Osteocyte (in vitro differentiated cells): ENCODE results near the gene FAM149A. TPM values are rescaled to one million over a fixed set of nuclear protein-coding genes. Genes with fewer than 3 reads are reported as not detected.

Experiments
- DNase-seq: peaks from one replicate; pipeline ENCODE4 v3.0.0; 2021; ENCODE audit warnings: mixed read lengths; ENCODE audit not compliant: unreplicated experiment; ENCODE audit errors: extremely low spot score
- H3K27ac Mint-ChIP-seq: one replicate; pipeline ENCODE4 v1.8.0; 2021; ENCODE audit warnings: mild to moderate bottlenecking, mixed read lengths; ENCODE audit not compliant: unreplicated experiment
- H3K27me3 Mint-ChIP-seq: one replicate; pipeline ENCODE4 v1.8.0; 2021; ENCODE audit warnings: mixed read lengths; ENCODE audit not compliant: unreplicated experiment
- H3K36me3 Mint-ChIP-seq: one replicate; pipeline ENCODE4 v1.8.0; 2021; ENCODE audit warnings: mixed read lengths; ENCODE audit not compliant: unreplicated experiment
- H3K4me1 Mint-ChIP-seq: one replicate; pipeline ENCODE4 v1.8.0; 2021; ENCODE audit warnings: mixed read lengths; ENCODE audit not compliant: unreplicated experiment
- H3K4me3 Mint-ChIP-seq: one replicate; pipeline ENCODE4 v1.8.0; 2021; ENCODE audit warnings: mild to moderate bottlenecking, moderate library complexity, mixed read lengths; ENCODE audit not compliant: unreplicated experiment
- H3K9me3 Mint-ChIP-seq: one replicate; pipeline ENCODE4 v1.8.0; 2021; ENCODE audit warnings: mixed read lengths; ENCODE audit not compliant: unreplicated experiment
- CTCF ChIP-seq: fragments of 200-600 bp; sonication (generic); IDR thresholded peaks from 2 replicates; pipeline ENCODE4 v1.5.0; 2021; ENCODE audit warnings: antibody characterized with exemption, mild to moderate bottlenecking, moderate library complexity
- total RNA-seq: library from RNA; stranded (reverse); gene quantifications from 2 replicates; pipeline ENCODE4 v1.2.1, GENCODE V29; 2021

FAM149A gene
- total RNA-seq, 1 donor from 2014 or later = 2.3 TPM

GRCh38 chr4:186170966-186171365, 66.5 kb downstream of the FAM149A start:
- no peaks in the 10 kb centered on the region for H3K36me3 Mint-ChIP-seq
- no peak overlapping the region for H3K4me3 Mint-ChIP-seq
- H3K9me3 Mint-ChIP-seq = no peaks in the 10 kb centered on the region
- no peak for TF ChIP-seq CTCF
- DNase-seq = no peak
- H3K4me1 Mint-ChIP-seq = no peaks in the 10 kb centered on the region
- peaks cover 2% of the 10 kb centered on the region for H3K27me3 Mint-ChIP-seq
- no peak overlapping the region for H3K27ac Mint-ChIP-seq

- H3K4me1 Mint-ChIP-seq = no peaks in the 10 kb centered on the region
- no peaks in the 10 kb centered on the region for H3K9me3 Mint-ChIP-seq
- peaks cover 2% of the 10 kb centered on the region for H3K27me3 Mint-ChIP-seq
- H3K4me3 Mint-ChIP-seq = no peak overlapping the region
- H3K36me3 Mint-ChIP-seq = no peaks in the 10 kb centered on the region
- no peak overlapping the region for H3K27ac Mint-ChIP-seq
- DNase-seq = no peak
- no peak for TF ChIP-seq CTCF
Observed at GRCh38 chr4:186172546-186172945, 68.0 kb downstream of the FAM149A start.

GRCh38 chr4:186188107-186188506, 83.6 kb downstream of the FAM149A start:
- no peak for TF ChIP-seq CTCF
- H3K27me3 Mint-ChIP-seq = peaks cover 24% of the 10 kb centered on the region
- peaks cover 8% of the 10 kb centered on the region for H3K9me3 Mint-ChIP-seq
- no peaks in the 10 kb centered on the region for H3K36me3 Mint-ChIP-seq
- no peak overlapping the region for H3K4me3 Mint-ChIP-seq
- H3K27ac Mint-ChIP-seq = no peak overlapping the region
- no peak for DNase-seq
- H3K4me1 Mint-ChIP-seq = peaks cover 23% of the 10 kb centered on the region

- H3K4me1 Mint-ChIP-seq = peaks cover 24% of the 10 kb centered on the region
- no peak for TF ChIP-seq CTCF
- DNase-seq = no peak
- peak overlapping the region; percentile 84 for H3K4me3 Mint-ChIP-seq
- no peaks in the 10 kb centered on the region for H3K36me3 Mint-ChIP-seq
- peaks cover 12% of the 10 kb centered on the region for H3K27me3 Mint-ChIP-seq
- H3K9me3 Mint-ChIP-seq = no peaks in the 10 kb centered on the region
- H3K27ac Mint-ChIP-seq = no peak overlapping the region
Observed at GRCh38 chr4:186189656-186190055, 85.2 kb downstream of the FAM149A start.

- Mint-ChIP-seq H3K4me3 (peak overlapping the region; percentile 84), H3K27ac (peak overlapping the region; percentile 89), H3K36me3 (peaks cover 3% of the 10 kb centered on the region), H3K9me3 (no peaks in the 10 kb centered on the region), H3K4me1 (peaks cover 24% of the 10 kb centered on the region), H3K27me3 (peaks cover 2% of the 10 kb centered on the region)
- no peak for DNase-seq
- peak; percentile 18 for TF ChIP-seq CTCF
Observed at GRCh38 chr4:186190581-186191199, 86.2 kb downstream of the FAM149A start.
